Endothelial cell of umbilical vein (primary cell): ENCODE data around the gene LRP3. TPM values are rescaled to one million over a fixed set of nuclear protein-coding genes. Genes with fewer than 3 reads are reported as not detected.

Source experiments
- BruUV-seq: library from RNA; stranded (reverse); fragments of 400-500 nt; replicated peaks from 2 replicates; lab custom pipeline; 2021; lab: Mats Ljungman, UMichigan
- CTCF ChIA-PET: fragments of 300-600, 350-600 bp; sonication (Branson Sonifier 250); formaldehyde crosslinking; loops from one replicate; lab custom pipeline; 2021; ENCODE audit warnings: antibody characterized with exemption, inconsistent platforms; lab: Charles Lee
- POLR2A ChIA-PET: fragments of 300-600, 350-600 bp; sonication (Branson Sonifier 250); formaldehyde crosslinking; loops from one replicate; lab custom pipeline; 2021; ENCODE audit warnings: antibody characterized with exemption, inconsistent platforms; lab: Charles Lee
- DNase-seq: peaks from one replicate; pipeline ENCODE4 v3.0.0-alpha.2; 2011; ENCODE audit warnings: low read depth, low spot score
- FAIRE-seq: peaks from 2 replicates; lab custom pipeline; 2011; peaks lifted over from hg19 to GRCh38; lab: Jason Lieb, UNC
- H2AFZ ChIP-seq: 2 replicates; pipeline ENCODE4 v1.6.0; 2012; ENCODE audit warnings: low read depth, low read length, control low read depth, inconsistent platforms
- H3K27ac ChIP-seq: 2 replicates; pipeline ENCODE4 v1.5.1; 2011; ENCODE audit warnings: low read depth, mild to moderate bottlenecking, control low read depth, low read length, moderate library complexity; ENCODE audit not compliant: insufficient read depth
- H3K27me3 ChIP-seq, 2 experiments: 2 replicates each; pipeline versions ENCODE4 v1.6.0 to v1.6.1; 2011; ENCODE audit warnings: low read length in 2 of 2, mixed read lengths in 1 of 2; ENCODE audit not compliant: control insufficient read depth in 2 of 2, insufficient read depth in 2 of 2
- H3K36me3 ChIP-seq, 2 experiments: 2 replicates in 1 of 2; 3 replicates in 1 of 2; pipeline ENCODE4 v1.5.1; 2011; ENCODE audit warnings: low read length in 2 of 2, mild to moderate bottlenecking in 1 of 2, moderate library complexity in 1 of 2; ENCODE audit not compliant: control insufficient read depth in 2 of 2, insufficient read depth in 2 of 2; ENCODE audit errors: extremely low read depth in 1 of 2
- H3K4me1 ChIP-seq: 3 replicates; pipeline ENCODE4 v1.5.1; 2011; ENCODE audit warnings: mild to moderate bottlenecking, low read length; ENCODE audit not compliant: control insufficient read depth, insufficient read depth; ENCODE audit errors: extremely low read depth
- H3K4me2 ChIP-seq: 2 replicates; pipeline ENCODE4 v1.6.1; 2011; ENCODE audit warnings: low read length, control low read depth, mixed read lengths; ENCODE audit not compliant: insufficient read depth
- H3K4me3 ChIP-seq, 3 experiments: fragments of 200-600 bp in 1 of 3; sonication (generic), shearing (Covaris generic) in 1 of 3; replicated peaks in 1 of 3; 2 replicates each; pipeline ENCODE4 v1.5.1; 2011 to 2016; ENCODE audit warnings: control low read depth in 3 of 3, low read length in 3 of 3, mild to moderate bottlenecking in 2 of 3, inconsistent platforms in 1 of 3, low read depth in 1 of 3, moderate library complexity in 1 of 3; ENCODE audit not compliant: insufficient read depth in 1 of 3
- H3K79me2 ChIP-seq: 2 replicates; pipeline ENCODE4 v1.6.0; 2012; ENCODE audit warnings: low read length, inconsistent platforms; ENCODE audit not compliant: control insufficient read depth, insufficient read depth
- H3K9ac ChIP-seq: replicated peaks from 2 replicates; pipeline ENCODE3; 2011; ENCODE audit warnings: low read length, control low read depth; ENCODE audit not compliant: insufficient read depth; ENCODE audit errors: extremely low read depth
- H3K9me1 ChIP-seq: replicated peaks from 3 replicates; pipeline ENCODE4 v1.6.0; 2011; ENCODE audit warnings: mild to moderate bottlenecking, low read length; ENCODE audit not compliant: control insufficient read depth, insufficient read depth; ENCODE audit errors: extremely low read depth
- H3K9me3 ChIP-seq: replicated peaks from 2 replicates; pipeline ENCODE4 v1.5.1; 2012; ENCODE audit warnings: low read length, inconsistent platforms; ENCODE audit not compliant: control insufficient read depth, insufficient read depth
- H4K20me1 ChIP-seq: replicated peaks from 2 replicates; pipeline ENCODE3; 2011; ENCODE audit warnings: mild to moderate bottlenecking, low read length; ENCODE audit not compliant: control insufficient read depth, insufficient read depth; ENCODE audit errors: extremely low read depth
- EZH2 ChIP-seq: IDR thresholded peaks from 2 replicates; pipeline ENCODE4 v1.6.1; 2012; ENCODE audit warnings: borderline replicate concordance, low read depth, mild to moderate bottlenecking, moderate library complexity, low read length, inconsistent platforms; ENCODE audit not compliant: severe bottlenecking
- FOS ChIP-seq: IDR thresholded peaks from 2 replicates; pipeline ENCODE4 v1.6.1; 2011; ENCODE audit warnings: mild to moderate bottlenecking, low read length, moderate library complexity, borderline replicate concordance; ENCODE audit not compliant: insufficient read depth
- GATA2 ChIP-seq: IDR thresholded peaks from 2 replicates; pipeline ENCODE4 v1.7.0; 2011; ENCODE audit warnings: low read depth, mild to moderate bottlenecking, moderate library complexity, mixed read lengths, low read length; ENCODE audit not compliant: insufficient read length, insufficient read depth
- JUN ChIP-seq: IDR thresholded peaks from 2 replicates; pipeline ENCODE4 v1.6.1; 2011; ENCODE audit warnings: borderline replicate concordance, low read depth; ENCODE audit not compliant: insufficient read length, insufficient read depth
- MYC ChIP-seq: IDR thresholded peaks from one replicate; pipeline ENCODE4 v1.6.1; 2011; ENCODE audit warnings: mild to moderate bottlenecking, low read depth, low read length
- POLR2A ChIP-seq: IDR thresholded peaks from 2 replicates; pipeline ENCODE4 v1.6.1; 2012; ENCODE audit warnings: low read depth, mild to moderate bottlenecking, control low read depth, low read length
- POLR2AphosphoS5 ChIP-seq: IDR thresholded peaks from 2 replicates; pipeline ENCODE4 v1.6.1; 2012; ENCODE audit warnings: low read depth, mild to moderate bottlenecking, control low read depth, low read length, moderate library complexity; ENCODE audit not compliant: insufficient read depth
- dilution Hi-C: fragments of 300-500 bp; cut with MboI; formaldehyde crosslinking; loops from one replicate; pipeline ENCODE4 v1.15.0; 2019; ENCODE audit warnings: low sequenced_read_pairs; ENCODE audit not compliant: extremely low pct_ligation_motif_present
- intact Hi-C: fragments of 100-400 bp; cut with micrococcal nuclease; formaldehyde crosslinking; loops from one replicate; pipeline ENCODE4 v1.10.0; 2022
- polyA plus RNA-seq, 4 experiments: library from polyadenylated mRNA; depleted of rRNA in 3 of 4; stranded (reverse) in 3 of 4; unstranded in 1 of 4; fragments of >200 nt; gene quantifications; 2 replicates each; pipeline versions ENCODE4 v1.2.1 to v1.2.3, GENCODE V29; 2011 to 2012; ENCODE audit warnings: missing spikeins in 1 of 4
- total RNA-seq: library from RNA; stranded (reverse); gene quantifications from 2 replicates; pipeline ENCODE4 v1.2.3, GENCODE V29; 2021
- TF ChIP-seq, protein P1 (sequence below): IDR thresholded peaks from 2 replicates; pipeline ENCODE4 v1.6.1; 2011; ENCODE audit not compliant: insufficient read depth, insufficient read length
- TF ChIP-seq, protein P2 (sequence below), 2 donors: IDR thresholded peaks; 1 replicate in 1 of 2; 2 replicates in 1 of 2; pipeline ENCODE4 v1.5.1; 2011; ENCODE audit warnings: low read length in 2 of 2, mild to moderate bottlenecking in 2 of 2, moderate library complexity in 2 of 2, control low read depth in 1 of 2, inconsistent platforms in 1 of 2, low read depth in 1 of 2; ENCODE audit not compliant: insufficient read depth in 1 of 2; ENCODE audit errors: extremely low read depth in 1 of 2

Gene LRP3
- total and polyA plus RNA-seq, 2 donors (not counting 3 experiments of a cell fraction or from before 2014, with no cell fraction given), result 14.3 to 19.4 TPM

GRCh38 chr19:33216198-33216830, 22.2 kb downstream of the LRP3 start:
- Histone ChIP-seq H3K9me1 (no peaks in the 10 kb centered on the region), H3K4me3 (no peak overlapping the region), H4K20me1 (no peaks in the 10 kb centered on the region), H3K79me2 (no peaks in the 10 kb centered on the region), H3K36me3 (no peaks in the 10 kb centered on the region), H3K27me3 (no peaks in the 10 kb centered on the region), H3K9me3 (no peaks in the 10 kb centered on the region), H3K27ac (no peak overlapping the region), H3K9ac (no peak overlapping the region), H2AFZ (no peak overlapping the region), H3K4me1 (no peaks in the 10 kb centered on the region), H3K4me2 (no peak overlapping the region)
- dilution Hi-C loops (no loop called here), intact Hi-C loops (no loop called here)
- BruUV-seq, result no TSS peak
- FAIRE-seq (no peak), DNase-seq (no peak)
- ChIA-PET CTCF (no interaction called here), POLR2A (no interaction called here)
- TF ChIP-seq EZH2, result no peak
- TF ChIP-seq POLR2A, result no peak
- no peak for TF ChIP-seq FOS
- no peak for TF ChIP-seq MYC
- TF ChIP-seq POLR2AphosphoS5, result no peak

GRCh38 chr19:33217881-33218280, 23.8 kb downstream of the LRP3 start:
- Histone ChIP-seq H3K4me2 (no peak overlapping the region), H3K4me1 (no peaks in the 10 kb centered on the region), H3K27me3 (no peaks in the 10 kb centered on the region), H4K20me1 (no peaks in the 10 kb centered on the region), H3K79me2 (no peaks in the 10 kb centered on the region), H3K27ac (no peak overlapping the region), H2AFZ (no peak overlapping the region), H3K9me3 (no peaks in the 10 kb centered on the region), H3K9me1 (no peaks in the 10 kb centered on the region), H3K36me3 (no peaks in the 10 kb centered on the region), H3K4me3 (no peak overlapping the region), H3K9ac (no peak overlapping the region)
- no peak for TF ChIP-seq POLR2A
- TF ChIP-seq MYC, result no peak
- TF ChIP-seq EZH2, result no peak
- no peak for TF ChIP-seq FOS
- TF ChIP-seq, protein P1, sequence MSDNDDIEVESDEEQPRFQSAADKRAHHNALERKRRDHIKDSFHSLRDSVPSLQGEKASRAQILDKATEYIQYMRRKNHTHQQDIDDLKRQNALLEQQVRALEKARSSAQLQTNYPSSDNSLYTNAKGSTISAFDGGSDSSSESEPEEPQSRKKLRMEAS, result no peak
- TF ChIP-seq, protein P2, sequence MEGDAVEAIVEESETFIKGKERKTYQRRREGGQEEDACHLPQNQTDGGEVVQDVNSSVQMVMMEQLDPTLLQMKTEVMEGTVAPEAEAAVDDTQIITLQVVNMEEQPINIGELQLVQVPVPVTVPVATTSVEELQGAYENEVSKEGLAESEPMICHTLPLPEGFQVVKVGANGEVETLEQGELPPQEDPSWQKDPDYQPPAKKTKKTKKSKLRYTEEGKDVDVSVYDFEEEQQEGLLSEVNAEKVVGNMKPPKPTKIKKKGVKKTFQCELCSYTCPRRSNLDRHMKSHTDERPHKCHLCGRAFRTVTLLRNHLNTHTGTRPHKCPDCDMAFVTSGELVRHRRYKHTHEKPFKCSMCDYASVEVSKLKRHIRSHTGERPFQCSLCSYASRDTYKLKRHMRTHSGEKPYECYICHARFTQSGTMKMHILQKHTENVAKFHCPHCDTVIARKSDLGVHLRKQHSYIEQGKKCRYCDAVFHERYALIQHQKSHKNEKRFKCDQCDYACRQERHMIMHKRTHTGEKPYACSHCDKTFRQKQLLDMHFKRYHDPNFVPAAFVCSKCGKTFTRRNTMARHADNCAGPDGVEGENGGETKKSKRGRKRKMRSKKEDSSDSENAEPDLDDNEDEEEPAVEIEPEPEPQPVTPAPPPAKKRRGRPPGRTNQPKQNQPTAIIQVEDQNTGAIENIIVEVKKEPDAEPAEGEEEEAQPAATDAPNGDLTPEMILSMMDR (IDR thresholded peaks at IDR 0.05; ENCODE audit: extremely low read depth in 1 of 2, insufficient read depth in 1 of 2, low read depth in 1 of 2, low read length in 2 of 2), result no peak
- TF ChIP-seq POLR2AphosphoS5, result no peak
- TF ChIP-seq GATA2, result no peak
- TF ChIP-seq JUN, result no peak
- intact Hi-C loops, result no loop called here
- DNase-seq (no peak), FAIRE-seq (no peak)
- CTCF ChIA-PET, result no interaction called here
- POLR2A ChIA-PET, result no interaction called here
- no TSS peak for BruUV-seq
- dilution Hi-C loops, result no loop called here
